Activated effector memory CD4-positive, alpha-beta T cell treated with Interleukin-2 at 50 U/mL for 16 hours (primary cell): Measurements from ENCODE around the gene ADCY1.
"Not testable (repeated sequence)": the region's sequence is repeated elsewhere in the genome, so short reads cannot be mapped to it uniquely, and the experiment has no call there.

Experiments used
- DNase-seq: peaks from one replicate; pipeline ENCODE4 v3.0.0-alpha.2; 2020

Gene ADCY1

DNA sequence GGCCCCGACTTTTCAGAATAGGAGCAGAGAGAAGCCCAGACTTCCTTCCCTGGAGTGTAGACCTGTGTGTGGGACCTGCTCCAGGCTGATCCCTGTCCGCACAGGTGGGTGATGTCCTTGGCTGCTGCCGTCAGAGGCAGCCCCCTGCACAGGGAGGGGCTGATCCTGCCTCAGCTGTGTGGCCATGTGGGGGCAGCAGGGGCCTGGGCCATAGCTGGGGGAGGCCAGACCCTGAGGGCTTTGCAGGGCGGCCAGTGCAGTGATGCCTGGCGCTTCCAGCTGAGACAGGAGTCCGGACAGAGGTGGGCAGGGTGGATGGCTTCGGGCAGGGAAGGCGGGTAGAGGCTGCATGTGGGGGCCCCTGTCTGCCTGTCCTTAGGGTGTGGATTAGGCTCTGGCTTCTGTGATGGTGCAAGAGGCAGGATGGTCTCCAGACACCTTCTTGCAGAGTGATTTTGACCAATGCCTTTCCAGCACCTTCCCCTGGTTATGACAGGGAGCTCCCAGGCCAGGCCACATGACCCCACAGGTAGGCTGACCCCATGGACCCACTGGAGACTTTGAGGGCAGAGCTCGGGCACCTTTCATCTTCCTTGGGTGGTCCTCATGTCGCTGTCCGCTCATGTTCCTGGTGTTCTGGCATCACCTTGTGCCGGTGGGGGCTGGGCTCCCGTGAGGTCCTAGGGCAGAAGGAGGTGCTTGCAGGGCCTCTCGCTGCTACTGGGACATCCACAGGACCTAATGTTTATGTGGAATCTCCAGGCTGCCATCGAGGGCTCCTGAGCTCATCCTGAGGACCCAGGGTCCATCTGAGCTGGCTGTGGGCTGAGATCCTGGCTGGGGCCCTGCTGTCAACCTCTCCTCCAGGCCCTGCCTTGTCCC, 141.5 kb downstream of the ADCY1 start:
- no peak for DNase-seq

DNA sequence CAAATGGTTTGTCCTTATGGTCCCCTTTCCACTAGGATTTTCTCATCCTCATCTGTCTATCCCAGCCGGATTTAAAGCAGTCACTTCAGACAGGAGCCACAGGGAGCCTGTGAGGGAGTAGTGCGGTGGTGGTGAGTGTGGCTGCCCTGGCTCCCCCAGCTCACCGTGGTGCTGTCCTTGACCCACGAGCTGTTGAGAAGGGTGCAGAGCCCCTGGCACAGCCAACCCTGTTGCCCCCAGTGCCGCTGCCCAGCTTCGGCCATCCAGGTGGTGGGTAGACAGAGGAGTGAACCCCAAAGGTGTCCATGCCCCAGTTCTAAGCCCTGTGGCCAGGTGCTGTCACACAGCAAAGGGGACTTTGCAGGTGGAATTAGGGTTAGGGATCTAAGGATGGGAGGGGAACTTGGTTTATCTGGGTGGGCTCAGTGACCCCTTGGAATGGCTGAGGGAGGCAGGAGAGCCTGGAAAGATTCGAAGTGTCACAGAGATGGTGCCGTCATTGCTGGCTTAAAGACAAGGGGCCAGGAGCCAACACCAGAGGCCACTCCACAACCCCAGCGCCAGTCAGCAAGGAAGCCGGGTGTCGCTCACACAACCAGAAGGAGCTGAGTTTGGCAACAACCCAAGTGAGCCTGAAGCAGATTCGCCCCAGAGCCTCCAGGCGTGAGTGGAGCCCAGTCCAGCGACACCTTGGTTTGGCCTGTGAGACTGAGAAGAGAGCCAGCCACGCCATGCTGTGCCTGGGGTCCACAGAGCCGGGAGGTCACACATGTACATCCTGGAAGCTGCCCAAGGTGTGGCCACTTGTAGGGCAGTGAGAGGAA, 142.4 kb downstream of the ADCY1 start:
- DNase-seq, result no peak

DNA sequence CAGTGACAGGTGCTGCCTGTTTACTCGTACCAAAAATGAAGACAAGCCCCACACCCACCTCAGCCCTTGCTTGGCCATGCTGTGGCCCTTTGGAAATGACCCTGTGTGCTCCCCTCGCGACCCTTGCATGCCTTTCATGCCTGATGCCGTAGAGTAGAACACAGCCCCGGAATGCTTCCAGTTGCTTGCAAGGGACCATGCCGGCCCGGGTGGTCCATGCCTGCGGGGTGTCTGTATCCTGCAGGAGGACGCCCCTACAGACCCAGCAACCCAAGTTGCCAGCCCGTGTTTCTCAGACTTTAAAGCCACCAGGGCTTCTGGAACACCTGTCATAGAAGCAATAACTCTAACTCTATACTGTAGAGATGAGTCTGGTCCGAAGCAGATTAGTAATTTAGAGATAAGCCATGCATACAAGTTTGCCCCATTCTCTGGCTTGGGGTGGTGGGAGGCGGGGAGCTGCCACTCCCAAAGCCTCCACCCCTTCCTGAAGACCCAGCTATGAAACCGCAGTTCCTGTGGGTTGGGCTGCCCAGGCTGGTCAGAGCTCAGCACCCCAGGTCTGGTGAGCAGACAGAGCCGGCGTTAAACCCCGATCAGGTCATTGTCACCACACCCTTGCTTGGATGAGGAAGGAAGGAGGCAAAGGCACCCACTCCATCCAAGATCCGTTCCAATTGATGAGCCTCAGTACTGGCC, 143.5 kb downstream of the ADCY1 start:
- no peak for DNase-seq

DNA sequence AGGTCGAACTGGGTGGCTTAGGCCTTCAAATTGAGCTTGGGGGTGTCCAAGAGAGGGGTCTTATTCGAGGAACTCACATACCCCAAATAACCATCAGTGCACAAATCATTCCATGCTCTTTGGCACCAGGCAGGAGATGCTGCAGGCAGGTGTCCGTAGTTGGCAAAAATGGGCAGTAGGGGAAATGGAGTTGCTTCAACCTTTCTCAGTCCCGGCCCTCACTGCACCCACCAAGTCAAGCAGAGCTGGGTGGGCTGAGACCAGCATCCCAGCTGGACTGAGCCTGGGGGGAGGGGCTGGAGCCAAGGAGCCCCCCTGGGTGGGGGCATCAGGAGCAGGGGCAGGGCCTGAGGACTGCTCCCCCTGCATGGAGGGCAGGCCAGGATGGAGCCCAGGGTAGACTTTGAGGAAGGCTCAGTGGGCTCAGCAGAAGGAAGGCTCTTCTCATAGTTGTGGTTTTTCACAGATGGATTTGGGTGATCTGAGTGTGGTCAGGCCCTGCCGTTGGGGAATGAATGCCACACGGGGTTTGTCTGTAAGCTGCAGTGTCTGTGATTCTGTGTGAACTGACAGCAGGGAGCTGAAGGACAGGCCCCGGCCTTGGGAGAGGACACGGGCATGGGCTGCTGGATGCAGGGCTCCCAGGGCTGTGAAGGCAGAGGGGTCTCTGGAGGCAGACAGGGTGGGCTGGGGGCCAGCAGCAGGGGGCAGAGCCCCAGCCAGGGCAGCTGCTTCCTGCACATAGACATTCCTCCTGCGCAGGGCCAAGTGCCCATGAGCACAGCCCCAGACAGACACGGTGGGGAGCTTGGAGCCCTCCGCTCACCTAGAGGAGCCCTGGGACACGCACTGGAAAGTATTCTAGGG, 144.5 kb downstream of the ADCY1 start:
- no peak for DNase-seq

DNA sequence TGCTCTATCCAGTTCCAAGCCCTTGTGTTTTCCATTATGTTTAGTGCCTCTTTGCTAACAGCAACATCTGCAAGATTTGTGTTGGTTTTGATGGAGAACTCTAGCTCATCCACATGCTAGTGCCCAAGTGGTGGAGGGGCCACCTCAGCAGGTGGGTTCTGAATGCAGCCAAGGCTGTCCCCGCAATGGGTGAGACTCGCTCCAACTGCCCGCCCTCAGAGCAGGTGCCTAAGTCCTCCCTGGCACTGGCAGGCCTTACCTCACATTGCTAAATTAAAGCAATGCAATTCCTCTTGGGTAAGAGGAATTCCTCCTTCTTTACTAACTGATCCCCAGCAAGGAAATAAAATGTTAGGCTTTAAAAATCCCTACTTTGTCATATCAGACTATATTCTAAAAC, 146.8 kb downstream of the ADCY1 start:
- DNase-seq, result no peak

DNA sequence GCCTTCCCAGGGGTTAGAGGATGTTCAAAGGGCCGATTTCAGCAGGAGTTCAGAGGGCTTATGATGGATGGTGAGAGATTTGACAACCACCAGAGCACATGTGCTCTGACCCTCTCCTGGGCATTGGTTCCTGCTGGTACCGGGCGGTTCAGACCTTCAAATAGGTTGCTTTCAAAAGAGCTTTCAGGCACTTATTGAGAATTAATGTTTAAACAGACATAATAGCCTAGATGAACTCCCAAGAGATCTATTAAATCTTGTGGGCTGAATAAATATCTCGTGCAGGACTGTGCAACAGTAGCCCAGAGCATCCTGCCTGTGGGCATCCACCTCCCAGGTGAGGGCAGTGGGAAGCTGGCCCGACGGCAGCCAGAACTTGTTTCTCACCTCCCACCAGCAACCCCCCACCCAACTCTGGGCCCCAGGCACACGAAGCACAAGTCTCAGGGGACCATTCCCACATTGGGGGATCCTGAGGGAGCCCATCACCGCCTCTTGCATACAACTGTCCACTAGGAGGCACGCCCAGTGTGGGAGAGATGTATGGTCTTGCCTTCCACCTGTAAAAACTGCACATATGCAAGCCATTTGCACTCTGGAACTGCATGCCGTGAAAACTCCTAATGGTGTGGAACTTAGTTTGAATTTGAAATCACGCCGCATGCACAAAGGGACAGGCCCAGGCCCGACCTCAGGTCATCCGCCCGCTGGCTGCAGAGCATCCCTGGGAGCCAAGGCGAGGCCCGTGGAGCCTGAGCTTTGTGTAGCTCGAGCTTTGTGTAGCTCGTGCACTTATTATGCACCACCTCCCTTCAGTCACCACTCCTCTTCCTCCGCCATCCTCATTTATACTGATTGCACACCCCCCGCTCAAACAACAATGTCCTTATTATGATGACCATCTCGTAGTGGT, 147.8 kb downstream of the ADCY1 start:
- no peak for DNase-seq

DNA sequence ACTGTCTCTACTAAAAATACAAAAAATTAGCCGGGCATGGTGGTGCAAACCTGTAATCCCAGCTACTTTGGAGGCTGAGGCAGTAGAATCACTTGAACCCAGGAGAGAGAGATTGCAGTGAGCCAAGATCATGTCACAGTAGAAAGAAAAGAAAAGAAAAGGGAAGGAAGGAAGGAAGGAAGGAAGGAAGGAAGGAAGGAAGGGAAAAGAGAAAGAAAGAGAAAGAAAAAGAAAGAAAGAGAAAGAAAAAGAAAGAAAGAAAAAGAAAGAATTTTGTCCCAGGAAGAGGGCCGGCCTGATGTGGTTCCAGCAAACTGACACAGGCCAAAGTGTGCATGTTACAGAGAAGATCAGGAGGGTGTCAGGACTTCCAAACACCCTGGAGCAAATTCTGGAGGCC, 151.1 kb downstream of the ADCY1 start:
- DNase-seq, result not testable (repeated sequence)

DNA sequence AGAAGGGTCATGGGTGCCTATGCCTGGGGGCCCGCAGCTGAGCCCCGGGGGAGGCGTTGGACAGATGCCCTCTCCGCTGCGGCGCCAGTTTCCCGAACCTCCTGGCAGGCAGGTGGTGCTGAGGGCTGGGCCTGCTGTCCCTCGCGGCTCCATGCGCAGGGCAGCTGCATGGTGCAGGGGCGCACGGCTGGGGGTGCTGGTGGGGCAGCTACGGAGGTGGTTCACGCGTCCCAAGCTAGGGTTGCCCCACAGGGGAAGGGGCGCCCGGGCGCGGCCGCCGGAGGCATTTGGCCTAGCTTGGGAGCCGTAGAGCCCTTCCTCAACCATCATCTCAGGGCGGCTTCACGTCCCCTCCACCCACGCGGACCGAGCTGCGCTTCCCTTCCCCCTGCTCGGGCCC, 152.7 kb downstream of the ADCY1 start:
- no peak for DNase-seq

DNA sequence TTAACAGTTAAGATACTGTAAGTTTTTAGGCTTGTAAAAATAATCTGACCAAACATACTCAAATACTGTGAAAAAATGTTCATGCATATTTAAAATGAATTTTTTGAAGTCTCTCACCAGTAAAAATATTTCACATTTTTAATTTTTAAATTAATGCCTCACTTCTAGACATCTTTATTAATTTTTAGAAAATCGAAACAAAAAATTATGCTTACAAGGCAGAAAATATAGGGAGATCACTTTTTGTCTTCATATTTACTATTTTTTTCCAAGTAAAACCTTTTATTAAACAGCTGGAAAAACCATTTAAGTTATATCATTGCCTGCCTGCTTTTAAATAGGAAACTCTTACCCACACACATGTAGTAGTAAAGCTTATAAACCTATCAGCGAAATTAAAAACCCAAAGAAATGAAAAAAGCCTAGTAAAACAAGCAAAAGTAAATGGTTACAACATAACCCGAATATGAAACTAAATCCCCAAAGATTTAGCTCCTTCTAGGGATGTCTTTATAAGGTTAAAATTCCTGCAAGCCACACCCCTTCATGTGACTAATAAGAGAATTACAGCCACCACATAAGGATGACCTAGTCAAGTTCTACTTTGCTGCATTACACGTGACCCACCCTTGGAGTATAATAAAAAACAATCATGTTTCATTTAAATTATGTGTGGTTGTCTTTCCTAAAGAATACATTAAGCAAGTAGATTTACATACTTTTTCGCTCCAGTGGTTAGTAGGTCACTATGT, 157.7 kb downstream of the ADCY1 start:
- DNase-seq, result not testable (repeated sequence)

DNA sequence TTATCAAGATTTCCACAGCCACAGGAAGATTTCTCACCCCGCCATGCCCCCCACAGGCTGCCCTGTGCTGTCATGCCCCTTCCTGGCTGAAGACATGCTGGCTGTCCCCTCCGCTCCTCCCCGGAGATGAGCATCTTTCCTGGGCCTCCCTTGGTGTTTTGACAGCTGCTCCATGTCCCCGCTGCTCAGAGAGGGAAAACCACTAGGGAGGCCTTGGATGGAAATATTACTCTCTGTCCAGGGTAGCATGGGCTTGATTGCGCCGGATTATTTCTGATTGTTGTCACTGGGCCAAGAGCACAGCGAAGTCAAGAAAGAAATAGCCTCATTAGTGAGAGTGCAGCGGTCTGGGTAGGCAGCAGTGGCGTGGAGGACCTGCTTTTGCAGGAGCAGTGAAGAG, 164.8 kb downstream of the ADCY1 start:
- DNase-seq, result not testable (repeated sequence)

DNA sequence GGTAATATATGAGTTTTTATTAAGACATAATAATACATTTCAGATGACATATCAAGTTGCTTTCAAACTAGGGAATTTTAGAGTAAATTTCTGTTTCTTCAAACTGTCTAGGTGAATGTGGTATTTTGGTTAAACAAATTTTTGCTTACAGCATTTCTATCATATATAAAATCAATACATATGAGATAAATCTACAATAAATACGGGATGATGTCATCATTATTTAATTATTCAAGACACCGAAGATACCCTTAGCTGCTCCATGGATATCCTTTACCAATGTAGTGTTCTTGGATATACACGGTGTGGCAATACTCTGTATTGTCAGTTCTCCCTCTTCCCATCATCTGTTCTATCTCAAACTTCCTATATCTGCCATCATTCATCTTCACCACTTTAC, 166.4 kb downstream of the ADCY1 start:
- DNase-seq, result not testable (repeated sequence)

DNA sequence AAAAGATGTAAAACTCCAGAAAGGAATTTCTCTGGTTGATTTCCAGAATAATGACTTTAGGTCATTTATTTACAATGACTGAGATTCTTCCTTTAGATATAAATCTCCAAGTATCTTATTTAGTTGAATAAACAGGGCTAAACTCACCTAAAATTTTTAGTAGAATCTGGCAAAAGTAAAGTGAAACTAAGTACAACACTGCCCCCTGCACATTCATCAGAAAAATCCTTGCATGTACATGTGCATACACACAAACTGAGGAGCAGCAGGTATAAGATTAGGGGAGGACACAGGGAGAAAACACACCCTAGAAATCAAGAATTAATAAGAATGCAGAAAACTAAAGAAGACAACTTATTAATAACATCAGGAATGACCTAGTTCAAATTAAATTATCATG, 174.8 kb downstream of the ADCY1 start:
- DNase-seq, result not testable (repeated sequence)

DNA sequence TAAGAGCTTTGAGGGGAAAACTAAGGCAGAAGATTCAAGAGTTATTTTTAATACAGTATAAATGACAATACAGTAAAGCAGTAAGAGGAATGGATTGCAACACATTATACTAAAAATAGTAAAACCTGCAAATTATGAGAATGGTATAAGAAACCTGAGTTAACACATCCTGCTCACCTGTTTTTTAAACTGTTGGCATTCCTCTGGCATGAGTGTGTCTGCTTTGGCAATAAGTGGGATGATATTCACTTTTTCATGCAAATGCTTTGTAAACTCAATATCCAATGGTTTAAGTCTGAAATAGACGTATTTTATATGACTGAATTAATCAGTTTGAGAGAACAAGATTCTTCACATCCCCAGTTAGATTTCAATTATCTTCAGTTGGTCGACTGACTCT, 177.2 kb downstream of the ADCY1 start:
- not testable (repeated sequence) for DNase-seq

DNA sequence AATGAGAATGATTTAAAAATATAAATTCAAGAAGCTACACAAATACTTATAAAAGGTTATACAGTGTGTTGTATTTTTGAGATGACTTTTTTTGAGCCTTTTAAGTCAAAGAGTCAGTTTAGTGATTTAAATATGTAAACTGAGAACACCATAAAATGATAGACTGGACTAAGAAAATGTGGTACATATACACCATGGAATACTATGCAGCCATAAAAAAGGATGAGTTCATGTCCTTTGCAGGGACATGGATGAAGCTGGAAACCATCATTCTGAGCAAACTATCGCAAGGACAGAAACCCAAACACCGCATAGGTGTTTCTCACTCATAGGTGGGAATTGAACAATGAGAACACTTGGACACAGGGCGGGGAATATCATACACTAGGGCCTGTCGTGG, 182.2 kb downstream of the ADCY1 start:
- DNase-seq, result not testable (repeated sequence)

DNA sequence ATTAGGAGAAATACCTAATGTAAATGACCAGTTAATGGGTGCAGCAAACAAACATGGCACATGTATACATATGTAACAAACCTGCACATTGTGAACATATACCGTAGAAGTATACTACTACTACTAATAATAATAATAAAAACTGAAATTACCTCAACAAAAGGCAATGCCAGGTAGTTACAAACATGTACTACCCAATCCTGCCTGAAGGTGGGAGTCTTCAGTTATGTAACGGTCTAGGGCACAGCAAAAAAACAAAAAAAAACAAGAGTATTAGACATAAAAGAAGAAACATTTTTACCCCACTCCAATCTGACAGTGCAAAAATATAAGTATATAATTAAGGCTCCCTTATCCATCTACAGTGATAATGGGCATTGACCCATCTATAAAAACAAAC, 182.6 kb downstream of the ADCY1 start:
- DNase-seq, result not testable (repeated sequence)

DNA sequence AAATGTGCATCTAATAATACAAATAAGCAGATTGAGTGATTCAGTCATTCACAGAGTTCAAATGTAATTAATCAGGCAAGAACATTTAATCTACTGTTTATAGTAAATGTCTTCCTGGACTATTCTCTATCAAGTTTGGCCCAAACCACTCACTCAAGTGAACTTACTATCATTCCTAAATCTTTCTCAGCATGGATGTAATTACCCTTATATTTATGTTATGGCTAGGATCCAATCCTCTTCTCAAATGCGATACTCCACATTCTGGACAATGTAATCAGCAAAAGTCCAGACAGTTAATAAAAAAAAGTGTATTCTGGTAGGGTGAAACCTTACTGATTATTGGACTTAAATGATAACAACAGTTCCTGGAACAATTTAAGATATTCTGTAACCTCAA, 185.3 kb downstream of the ADCY1 start:
- not testable (repeated sequence) for DNase-seq

DNA sequence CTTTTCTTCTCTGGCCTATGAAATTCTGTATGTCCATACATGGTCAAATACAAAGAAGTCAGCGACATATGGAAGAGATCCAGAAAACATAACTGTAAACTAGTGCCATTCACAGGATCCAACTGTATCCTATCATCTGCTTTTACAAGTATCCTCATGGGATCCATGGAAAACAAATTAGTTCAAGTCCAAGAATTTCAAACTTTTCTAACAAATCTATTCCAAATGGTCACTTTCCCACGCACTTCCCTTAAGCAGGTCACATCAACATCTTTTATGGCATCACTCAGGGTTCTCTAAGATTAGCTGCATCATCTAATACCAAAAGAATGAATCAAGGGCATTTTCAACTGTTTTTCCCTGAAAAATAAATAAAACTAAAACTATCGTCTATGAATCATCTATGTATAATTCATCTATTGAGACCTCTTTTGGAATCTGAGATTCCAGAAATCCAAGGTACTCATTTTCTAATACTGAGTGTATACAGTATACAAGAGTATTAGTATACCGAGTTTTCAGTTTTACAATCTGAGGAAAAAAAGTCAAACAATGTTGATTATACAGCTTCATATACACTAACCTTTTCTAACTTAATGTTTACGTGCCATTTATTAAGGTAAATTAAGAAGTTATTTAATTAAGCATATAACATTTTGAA, 187.5 kb downstream of the ADCY1 start:
- not testable (repeated sequence) for DNase-seq

DNA sequence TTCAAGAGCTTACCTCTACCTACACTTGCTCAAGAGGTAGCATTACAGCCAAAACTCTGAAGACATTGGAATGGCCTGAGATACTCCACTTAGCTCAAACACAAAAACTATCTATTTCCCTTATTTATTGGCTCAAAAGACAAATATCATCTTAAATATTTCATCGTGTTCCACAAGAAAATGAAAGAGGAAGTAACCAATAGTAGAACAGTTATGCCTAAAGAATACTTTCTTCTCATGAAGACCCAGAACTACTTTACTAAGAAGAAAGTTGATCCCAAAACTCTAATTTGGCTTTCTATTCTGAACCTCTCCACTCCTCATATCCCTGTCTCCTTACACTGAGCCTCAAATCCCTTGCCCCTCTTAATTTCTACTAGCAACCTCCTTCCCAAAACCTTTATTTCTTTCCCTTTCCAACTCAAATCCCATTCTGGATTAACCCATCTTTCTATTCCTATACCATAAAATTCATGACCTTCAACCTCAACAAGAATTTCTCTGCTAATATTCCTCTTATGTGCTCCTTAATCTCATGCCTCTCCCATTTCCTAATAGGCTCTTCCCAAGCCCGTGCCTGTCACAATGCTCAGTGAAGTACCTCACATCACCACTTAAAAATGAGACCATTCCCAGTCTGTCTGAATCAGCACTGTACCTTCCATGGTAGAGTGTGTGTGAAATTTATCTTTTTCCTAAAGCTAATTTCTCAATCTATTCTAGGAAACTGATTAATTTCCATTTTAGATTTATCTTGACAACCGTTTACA, 188.2 kb downstream of the ADCY1 start:
- not testable (repeated sequence) for DNase-seq
